Central memory CD4-positive, alpha-beta T cell (primary cell): ENCODE results near the gene VPS36.
"Not testable (repeated sequence)": the region's sequence is repeated elsewhere in the genome, so short reads cannot be mapped to it uniquely, and the experiment has no call there.

ENCODE experiments used
- DNase-seq: peaks from one replicate; pipeline ENCODE4 v3.0.0; 2022
- total RNA-seq, 3 experiments: gene quantifications; one replicate each; lab custom pipeline; 2026; lab: John Stamatoyannopoulos, UW

Gene VPS36, protein sequence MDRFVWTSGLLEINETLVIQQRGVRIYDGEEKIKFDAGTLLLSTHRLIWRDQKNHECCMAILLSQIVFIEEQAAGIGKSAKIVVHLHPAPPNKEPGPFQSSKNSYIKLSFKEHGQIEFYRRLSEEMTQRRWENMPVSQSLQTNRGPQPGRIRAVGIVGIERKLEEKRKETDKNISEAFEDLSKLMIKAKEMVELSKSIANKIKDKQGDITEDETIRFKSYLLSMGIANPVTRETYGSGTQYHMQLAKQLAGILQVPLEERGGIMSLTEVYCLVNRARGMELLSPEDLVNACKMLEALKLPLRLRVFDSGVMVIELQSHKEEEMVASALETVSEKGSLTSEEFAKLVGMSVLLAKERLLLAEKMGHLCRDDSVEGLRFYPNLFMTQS
- total RNA-seq, result 72.5 to 105 (median 79.2) reads per million in 3 experiments

DNA sequence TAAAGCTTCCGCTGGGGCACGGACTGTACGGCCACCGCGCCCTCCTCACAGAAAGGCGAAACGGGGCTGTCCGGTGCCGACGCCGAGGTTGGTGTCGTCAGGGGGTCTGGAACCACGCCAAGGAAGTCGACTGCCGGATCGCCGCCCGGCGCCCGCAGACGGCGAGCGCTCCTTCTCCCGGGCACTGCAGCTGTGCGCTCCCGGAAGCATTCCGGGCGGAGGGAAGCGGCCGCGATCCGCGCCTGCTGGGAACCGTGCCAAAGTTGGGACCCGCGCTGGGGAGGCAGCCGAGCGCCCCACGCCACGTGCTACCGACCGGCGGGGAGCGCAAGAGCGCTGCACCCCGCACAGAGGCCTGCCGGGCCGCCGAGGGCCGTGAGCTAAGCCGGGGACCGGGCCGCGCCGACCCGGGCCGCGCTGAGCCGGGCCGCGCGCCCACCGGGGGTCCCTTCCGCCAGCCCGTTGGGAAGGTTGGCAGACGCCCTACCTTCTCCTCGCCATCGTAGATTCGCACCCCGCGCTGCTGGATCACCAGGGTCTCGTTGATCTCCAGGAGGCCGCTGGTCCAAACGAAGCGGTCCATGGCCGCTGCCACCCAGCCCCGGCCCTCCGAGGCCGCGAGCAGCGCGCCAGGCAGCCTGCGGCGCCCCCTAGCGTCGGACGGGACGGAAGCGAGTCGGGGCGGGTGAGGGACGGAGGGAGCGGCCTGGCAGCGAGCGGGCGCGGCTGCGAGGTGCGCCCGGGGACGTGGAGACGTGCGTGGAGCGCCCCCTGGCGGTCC is at the start of gene VPS36:
VPS36 (minus strand) TSS at position 623 of the 781 bp plus-strand sequence; CDS start at position 583, 40 bp downstream.
- peak; percentile 93 for DNase-seq

DNA sequence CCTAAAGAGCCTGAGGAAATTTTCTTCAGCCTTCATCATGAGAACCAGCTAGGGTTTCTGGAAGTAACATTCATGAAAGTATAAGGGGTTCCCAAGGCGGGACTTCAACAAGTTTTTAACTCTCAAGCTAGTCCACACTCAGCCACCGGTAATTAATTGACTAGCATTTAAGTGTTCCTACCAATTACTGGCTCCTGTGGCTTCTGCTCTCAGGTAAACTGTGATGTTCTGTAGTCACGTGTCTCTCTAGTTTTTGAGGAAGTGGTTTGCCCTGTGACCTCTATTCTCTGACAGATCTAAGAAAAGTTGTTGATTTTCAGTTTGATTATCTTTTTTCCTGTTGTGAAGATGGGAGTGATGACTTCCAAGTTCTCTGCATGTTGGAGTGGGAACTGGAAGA is 47.5 kb upstream of the VPS36 start:
- not testable (repeated sequence) for DNase-seq

DNA sequence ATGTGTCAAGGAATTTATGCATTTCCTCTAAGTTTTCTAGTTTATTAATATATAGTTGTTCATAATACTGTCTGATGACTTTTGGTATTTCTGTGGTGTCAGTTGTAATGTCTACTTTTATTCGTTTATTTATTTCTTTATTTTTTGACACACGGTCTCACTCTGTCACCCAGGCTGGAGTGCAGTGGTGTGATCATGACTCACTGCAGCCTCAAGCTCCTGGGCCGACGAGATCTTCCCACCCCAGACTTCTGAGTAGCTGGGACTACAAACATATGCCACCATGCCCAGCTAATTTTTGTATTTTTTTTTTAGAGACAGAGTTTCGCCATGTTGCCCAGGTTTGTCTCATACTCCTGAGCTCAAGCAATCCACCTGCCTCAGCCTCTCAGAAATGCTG is 43.8 kb upstream of the VPS36 start:
- DNase-seq, result not testable (repeated sequence)

DNA sequence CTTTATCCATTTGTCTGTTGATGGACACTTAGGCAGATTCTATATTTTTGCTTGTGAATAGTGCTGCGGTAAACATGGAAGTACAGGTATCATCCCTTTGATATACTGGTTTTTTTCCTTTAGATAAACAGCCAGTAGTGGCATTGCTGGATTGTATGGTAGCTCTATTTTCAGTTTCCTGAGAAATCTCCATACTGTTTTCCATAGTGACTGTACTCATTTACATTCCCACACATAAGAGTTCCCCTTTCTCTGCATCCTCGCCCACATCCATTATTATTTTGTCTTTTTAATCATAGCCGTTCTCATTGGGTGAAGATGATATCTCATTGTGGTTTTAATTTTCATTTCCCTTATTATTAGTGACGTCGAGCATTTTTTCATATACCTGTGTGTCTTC is 40.6 kb upstream of the VPS36 start:
- not testable (repeated sequence) for DNase-seq

DNA sequence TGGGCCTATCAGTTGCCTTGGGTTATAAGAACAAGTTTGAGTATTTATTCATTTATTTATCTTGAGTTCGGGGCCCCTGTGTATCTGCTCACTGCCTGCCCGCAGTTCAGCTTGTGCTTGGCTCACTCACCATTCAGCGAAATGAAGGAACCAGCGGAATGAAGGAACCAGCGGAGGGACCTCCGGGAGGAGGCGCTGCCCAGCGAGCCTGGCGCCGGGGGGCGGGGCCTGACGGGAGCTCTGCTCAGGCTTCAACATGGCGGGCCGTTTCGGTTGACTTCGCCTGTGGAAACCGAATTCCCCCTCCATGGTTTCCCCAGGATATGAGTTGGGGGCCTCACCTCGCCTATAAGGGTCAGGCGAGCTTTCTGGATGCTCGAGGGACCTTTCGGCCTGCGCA is 38.3 kb upstream of the VPS36 start:
- not testable (repeated sequence) for DNase-seq

DNA sequence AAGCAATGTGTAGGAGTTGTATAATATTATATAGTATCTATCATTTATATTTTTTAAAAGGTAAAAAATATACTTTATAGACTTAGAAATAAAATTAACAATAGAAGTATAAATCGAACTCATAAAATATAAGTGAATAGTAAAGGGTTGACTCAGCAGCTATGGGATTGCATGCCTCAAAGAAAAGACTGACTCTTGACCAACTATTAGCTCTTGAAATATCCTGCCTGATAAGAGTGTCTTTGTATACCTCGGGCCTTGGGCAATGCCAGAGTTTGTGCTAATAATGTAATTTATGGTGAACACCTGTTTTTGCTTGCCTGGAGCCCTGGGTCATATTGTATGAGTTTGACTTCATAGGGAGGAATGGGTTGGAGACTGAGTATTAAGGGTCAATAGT is 36.6 kb upstream of the VPS36 start:
- DNase-seq, result not testable (repeated sequence)

DNA sequence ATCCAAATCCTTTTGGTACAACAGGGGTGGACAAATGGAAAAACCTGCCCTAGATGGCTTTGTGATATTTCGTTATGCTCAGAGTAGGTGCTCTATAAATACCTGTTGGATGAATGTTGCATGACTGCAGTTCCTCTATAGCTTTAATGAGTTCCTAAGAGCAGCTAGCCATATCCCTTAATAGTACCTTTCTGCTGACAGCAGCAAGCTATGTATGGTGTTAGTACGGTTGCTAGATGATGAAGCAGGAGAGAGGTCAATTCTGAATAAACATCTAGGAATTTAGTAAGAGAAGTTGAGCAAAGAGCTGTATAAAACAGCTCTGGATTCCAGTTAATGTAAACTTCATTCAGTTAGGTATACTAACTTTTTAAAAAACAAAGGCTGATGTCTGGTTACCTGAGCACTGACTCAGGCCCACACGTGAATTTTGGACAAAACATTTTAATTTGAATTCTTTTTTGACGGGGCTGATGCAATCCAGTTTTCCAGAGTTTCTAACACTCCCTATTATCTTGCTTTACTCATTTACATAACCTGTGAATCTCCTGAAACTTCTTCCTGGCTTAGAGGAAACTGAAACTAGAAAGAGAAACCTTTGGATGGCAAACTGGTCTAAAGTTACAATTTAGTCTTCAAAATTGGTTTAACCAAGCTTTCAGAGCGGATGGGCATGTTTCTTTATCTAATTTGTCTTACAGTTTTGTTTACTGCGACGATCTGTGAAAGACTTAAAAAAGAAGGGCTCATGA is 30.4 kb upstream of the VPS36 start:
- not testable (repeated sequence) for DNase-seq

DNA sequence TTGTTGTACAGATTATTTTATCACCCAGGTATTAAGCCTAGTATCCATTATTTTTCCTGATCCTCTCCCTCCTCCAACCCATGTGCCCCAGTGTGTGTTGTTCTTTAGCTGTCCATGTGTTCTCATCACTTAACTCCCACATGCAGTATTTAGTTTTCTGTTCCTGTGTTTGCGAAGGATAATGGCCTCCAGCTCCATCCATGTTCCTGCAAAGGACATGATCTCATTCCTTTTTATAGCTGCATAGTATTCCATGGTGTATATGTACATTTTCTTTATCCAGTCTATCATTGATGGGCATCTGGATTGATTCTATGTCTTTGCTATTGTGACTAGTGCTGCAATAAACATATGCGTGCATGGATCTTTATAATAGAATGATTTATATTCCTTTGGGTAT is 18.1 kb upstream of the VPS36 start:
- DNase-seq, result not testable (repeated sequence)

DNA sequence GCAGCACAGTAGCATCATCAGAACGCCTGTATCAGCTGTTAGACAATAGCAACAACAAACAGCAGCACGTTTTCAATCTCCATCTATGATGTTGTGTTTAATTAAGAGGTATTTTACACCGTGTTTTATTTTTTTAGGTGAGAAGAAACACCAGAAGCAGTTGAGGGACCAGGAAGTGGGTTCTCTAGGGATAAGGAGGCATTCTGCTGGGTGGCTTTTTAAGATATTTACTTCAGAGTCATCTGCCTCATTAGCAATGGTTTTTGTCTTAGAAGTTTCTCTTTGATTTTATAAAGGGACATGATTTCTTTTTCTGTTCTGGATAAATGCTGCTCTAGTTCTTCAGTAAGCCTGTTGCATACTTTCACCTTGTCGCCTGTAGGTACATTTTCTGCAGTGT is 13.1 kb upstream of the VPS36 start:
- no peak for DNase-seq

DNA sequence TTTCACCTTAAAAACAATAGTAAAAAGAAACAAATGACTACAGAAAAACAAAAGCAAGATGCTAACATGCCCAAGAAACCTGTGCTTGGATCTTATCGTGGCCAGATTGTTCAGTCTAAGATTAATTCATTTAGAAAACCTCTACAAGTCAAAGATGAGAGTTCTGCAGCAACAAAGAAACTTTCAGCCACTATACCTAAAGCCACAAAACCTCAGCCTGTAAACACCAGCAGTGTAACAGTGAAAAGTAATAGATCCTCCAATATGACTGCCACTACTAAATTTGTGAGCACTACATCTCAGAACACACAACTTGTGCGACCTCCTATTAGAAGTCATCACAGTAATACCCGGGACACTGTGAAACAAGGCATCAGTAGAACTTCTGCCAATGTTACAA is 10.8 kb upstream of the VPS36 start:
- DNase-seq, result no peak

DNA sequence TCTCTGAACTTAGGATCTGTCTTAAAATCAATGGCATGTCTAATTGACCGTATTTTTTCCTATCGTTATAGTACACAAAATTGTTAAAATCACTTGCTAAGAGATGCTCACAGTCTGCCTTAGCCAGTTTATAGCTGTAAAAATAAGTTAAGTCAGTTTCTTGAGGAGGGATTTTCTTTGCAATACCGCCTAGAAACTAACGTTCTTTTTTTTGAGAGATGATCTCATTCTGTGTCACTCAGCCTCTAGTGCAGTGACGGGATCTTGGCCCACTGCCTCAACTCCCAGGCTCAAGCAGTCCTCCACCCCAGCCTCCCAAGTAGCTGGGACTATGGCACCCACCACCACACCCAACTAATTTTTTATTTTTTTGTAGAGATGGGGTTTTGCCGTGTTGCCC is 9.2 kb upstream of the VPS36 start:
- DNase-seq, result no peak

DNA sequence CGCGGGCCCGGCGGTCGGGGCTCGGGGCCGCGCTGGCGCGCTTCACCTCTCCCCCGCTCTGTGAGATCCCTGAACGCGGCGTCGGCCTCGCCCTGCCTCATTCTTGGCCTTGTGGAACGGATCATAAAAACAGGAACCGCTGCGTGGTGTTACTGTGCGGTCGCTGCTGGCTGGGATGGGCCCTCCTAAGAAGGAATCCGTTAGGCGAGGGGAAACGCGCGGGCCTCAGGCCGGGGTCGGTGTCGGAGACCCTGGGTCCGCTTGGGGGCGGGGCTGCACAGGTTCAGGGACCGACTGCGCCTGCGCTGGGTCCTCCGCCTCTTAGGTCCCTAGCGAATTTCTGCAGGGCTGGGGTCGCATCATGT is 5.2 kb upstream of the VPS36 start:
- DNase-seq, result peak; percentile 72

DNA sequence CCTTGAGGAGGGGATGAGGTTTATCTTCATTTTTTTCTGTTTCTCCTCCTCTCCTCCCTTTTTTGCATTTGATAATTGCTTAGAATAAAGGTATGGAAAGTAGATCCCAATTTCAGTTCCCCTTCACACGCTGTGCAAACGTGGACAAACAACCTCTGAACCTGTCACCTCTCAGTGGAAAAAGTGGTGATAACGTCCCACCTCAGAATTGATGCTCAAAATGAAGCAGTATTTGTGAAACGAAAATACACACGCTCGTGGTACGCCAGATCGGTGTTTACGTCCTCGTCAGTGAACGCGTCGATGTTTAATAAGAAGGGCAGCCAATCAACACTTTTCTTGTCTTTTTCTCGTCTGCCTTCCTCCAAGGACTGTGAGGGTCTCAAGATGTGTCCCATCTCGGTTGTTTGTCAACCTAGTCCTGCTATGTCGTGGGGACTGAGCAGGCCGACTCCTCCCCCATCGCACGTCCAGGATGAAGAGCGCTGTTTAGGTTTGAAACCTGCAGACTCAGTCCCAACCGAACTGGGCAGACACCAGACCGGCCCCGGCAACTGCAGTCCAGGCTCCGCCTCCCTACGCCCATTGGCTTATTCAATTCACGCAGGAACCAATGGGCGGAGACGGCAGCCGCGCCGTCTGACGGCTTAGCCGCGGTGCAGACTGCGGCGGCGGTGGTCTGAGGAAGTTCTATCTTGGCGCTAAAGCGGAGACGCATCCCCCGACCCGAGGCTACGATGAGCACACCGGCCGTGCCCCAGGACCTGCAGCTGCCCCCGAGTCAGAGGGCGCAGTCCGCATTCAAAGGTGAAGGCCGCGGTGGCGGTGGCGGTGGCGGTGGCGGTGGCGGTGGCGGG is 4.6 kb upstream of the VPS36 start, which contains the start of gene CKAP2:
CKAP2 (plus strand) TSS at position 659 of the 857 bp plus-strand sequence; CDS start at position 738, 79 bp downstream.
- peak; percentile 94 for DNase-seq

DNA sequence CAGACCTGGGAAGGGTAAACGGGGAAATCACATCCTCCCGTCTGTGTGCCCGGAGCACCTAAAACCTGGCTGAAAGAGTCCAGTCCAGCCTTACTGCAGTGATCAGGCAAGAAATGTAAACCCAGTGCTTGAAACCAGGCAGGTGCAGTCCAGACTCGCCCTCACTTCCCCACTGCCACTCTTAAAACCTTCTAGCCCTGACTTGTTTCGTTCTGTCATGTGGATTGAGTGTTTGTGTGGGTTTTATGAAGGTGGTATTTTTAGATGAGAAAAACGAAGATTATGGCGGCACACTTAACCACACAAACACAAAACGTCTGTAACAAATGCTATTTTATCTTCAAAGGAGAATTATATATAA is 4.0 kb upstream of the VPS36 start:
- DNase-seq, result no peak

DNA sequence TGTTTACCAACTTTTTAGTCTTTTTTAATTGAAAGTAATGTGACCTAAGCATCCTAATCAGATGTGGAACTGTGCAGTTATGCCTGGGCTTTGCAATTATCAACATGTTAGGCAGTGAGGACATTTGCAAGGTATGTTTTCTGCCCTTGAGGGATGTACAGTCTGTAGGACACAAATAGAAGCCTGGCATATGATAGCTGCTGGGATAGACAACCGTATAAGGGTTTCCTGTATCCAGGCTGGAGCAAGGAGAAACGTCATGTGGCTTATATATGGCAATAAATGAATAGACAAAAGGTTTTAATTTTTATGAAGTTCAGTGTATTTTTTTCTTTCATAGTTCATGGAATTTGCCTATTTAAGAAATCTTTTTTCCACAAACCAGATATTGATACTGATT is 2.0 kb upstream of the VPS36 start:
- DNase-seq, result no peak

DNA sequence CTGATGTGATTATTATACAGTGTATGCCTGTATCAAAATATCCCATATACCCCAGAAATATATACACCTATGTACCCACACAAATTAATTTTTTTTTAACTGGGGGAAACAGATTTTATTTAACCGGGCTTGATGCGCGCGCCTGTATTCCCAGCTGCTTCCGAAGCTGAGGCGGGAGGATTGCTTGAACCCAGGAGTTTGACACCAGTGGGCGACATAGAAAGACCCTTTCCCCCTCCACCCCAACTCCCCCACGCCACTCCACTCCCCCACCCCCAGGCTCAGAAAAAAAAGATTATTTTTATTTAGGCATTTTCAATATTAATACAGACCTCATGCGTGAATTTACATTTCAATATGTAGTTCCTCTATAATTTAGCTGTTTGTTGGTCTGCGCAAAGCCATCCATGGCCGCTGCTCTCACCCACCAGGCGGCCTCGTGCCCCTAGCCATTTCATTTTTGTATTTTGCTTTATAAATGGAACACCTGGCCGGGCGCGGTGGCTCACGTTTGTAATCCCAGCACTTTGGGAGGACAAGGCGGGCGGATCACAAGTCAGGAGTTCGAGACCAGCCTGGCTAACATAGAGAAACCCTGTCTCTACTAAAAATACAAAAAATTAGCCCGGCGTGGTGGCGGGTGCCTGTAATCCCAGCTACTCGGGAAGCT is 836 bp upstream of the VPS36 start:
- DNase-seq, result no peak

DNA sequence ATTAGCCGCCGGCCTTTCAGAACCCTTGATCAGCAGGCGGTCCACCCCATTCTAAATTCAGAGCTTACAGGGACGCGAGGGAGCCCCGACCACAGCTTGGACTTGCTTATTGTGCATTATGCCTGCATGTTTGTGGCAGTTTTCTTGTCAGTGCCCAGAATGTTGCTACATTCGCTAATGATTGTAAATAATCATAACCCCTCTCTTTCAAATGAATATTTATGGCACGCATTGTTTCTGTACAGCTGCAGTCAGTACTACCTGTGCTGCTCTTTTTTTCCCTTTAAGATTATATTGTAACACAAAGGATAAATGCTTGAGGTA is 321 bp upstream of the VPS36 start:
- no peak for DNase-seq

DNA sequence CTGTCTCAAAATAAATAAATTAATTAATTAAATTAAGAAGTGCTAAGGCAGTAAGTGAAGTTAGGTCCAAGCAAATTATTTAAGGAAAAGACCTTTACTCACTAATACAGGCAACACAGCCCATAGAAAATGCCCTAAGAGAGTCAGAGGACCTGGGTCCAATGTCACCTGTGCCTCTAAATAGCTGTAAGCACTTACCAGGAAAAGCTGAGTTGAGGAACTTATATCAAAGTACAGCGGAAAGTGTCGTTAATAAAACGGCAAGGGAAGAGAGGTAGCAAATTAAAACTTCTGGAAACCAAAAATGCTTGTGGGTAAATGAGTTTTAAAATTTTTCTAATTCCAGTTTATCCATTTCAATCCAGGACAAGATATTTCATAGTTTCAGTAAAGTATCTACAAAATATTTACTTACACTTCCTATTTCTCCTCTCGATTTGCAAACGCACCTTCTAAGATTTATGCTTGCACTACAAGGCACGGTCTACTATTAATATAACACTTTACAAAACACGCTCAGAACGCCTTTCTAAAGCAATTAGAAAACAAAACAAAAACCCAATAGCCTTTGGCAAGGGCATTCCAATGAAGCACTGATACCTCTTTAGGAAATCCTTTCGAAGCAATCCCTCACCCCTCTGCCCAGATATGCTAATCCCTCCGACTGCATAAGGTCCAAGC is 963 bp downstream of the VPS36 start:
- no peak for DNase-seq

DNA sequence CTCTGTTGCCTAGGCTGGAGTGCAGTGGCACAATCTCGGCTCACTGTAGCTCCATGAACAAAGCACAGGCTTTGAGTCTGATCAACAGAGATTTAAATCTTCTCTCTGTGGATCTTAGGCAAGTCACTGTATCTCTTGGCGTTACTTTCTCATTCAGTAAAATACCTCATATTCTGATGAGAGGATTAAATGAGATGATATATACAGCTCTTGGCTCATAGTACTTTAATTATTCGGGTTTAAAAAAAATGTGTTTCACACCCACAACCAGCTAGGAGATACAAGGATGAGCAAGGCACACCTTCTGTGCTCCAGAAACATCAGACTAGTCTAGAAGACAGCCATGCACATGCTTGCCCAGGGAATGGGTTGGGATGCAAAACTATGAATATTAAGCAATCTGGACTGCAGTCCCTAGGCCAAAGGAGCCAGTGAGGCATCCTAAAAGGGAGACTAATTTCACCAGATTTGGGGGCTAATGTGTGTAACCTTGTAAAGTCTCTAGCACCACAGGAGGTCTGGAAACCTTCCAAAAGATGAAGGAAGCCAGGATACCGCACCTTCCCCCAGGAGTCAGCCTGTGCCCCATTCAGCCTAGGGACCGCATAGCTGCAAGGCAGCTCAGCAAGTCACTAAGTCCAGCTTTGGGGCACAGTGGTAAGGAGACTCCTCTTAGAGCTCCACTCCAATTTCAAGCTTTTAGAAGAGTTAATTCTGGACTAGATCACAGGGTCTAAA is 2.5 kb downstream of the VPS36 start:
- DNase-seq, result no peak

DNA sequence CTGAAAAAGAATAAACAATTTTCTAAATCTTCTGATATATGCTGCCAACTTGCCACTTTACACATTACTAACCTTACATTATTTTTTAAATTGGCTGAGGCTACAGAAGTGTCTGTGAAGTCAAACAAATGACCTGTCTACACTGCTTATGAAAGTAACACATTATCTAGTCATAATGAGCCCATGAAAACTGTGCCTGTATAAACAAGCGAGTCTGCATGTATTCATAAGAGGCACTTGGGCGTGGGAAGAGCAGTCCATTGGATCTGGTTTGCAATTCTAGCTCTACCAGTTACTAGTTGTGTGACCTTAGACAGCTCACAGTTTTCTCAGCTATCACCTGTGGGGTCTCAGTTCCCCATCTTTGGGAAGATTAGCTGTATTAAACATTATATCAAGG is 3.1 kb downstream of the VPS36 start:
- no peak for DNase-seq

DNA sequence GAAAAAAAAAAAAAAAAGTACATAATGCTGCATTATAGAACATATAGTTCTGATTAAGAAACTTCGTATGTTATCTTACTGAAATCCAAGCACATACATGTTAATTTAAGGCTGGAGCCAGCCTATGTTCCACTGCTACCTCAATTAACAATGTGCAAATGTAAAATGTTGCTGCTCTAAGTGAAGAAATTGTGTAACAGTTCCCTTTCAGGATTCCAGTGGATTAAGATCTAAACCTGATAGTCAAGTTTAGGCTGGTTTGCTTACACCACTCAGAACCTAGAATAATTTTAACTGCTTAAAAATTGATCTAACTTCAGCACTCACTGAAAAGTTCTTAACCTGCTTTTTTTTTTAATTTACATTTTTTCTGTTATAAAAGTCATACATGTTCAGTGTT is 4.2 kb downstream of the VPS36 start:
- DNase-seq, result no peak
